PC-3 (cell line): ENCODE data around the gene SLC38A8. TPM values are rescaled to one million over a fixed set of nuclear protein-coding genes. Genes with fewer than 3 reads are reported as not detected.

Experiments used
- ATAC-seq: fragments of 200-7000 bp; cut with Tn5 transposase; 2 replicates; pipeline ENCODE4 v1.9.1; 2020; ENCODE audit warnings: mild to moderate bottlenecking, moderate library complexity
- BruUV-seq: library from RNA; stranded (reverse); fragments of 400-500 nt; replicated peaks from 2 replicates; lab custom pipeline; 2021; lab: Mats Ljungman, UMichigan
- CTCF ChIA-PET: fragments of 300-600 bp; sonication (Branson Sonifier 250); formaldehyde crosslinking; loops from one replicate; lab custom pipeline; 2022; ENCODE audit warnings: antibody characterized with exemption; lab: Charles Lee
- POLR2A ChIA-PET: fragments of 300-600 bp; sonication (Branson Sonifier 250); formaldehyde crosslinking; loops from one replicate; lab custom pipeline; 2022; ENCODE audit warnings: antibody characterized with exemption; ENCODE audit not compliant: unreplicated experiment; lab: Charles Lee
- DNase-seq: peaks from one replicate; pipeline ENCODE4 v3.0.0-alpha.2; 2015
- H2AFZ ChIP-seq: fragments of 300-600 bp; sonication (generic); 2 replicates; pipeline ENCODE4 v1.6.0; 2016; ENCODE audit warnings: antibody characterized with exemption, low read length
- H3F3A ChIP-seq: fragments of 300-600 bp; sonication (generic); one replicate; pipeline ENCODE4 v1.6.0; 2017; ENCODE audit warnings: antibody characterized with exemption, low read length, control low read depth, mild to moderate bottlenecking; ENCODE audit not compliant: unreplicated experiment
- H3K27ac ChIP-seq: fragments of 300-600 bp; sonication (generic); 2 replicates; pipeline ENCODE4 v1.5.1; 2016; ENCODE audit warnings: mild to moderate bottlenecking, low read length
- H3K27me3 ChIP-seq: fragments of 300-600 bp; sonication (generic); 2 replicates; pipeline ENCODE4 v1.6.1; 2016; ENCODE audit warnings: low read length, mixed read lengths
- H3K36me3 ChIP-seq: fragments of 300-600 bp; sonication (generic); 2 replicates; pipeline ENCODE4 v1.6.1; 2016; ENCODE audit warnings: low read depth, mixed run types, low read length, mixed read lengths
- H3K4me1 ChIP-seq: fragments of 300-600 bp; sonication (generic); 2 replicates; pipeline ENCODE4 v1.5.1; 2016; ENCODE audit warnings: low read length; ENCODE audit not compliant: insufficient read depth
- H3K4me2 ChIP-seq: fragments of 300-600 bp; sonication (generic); 2 replicates; pipeline ENCODE4 v1.6.0; 2016; ENCODE audit warnings: low read length
- H3K4me3 ChIP-seq: fragments of 300-600 bp; sonication (generic); 2 replicates; pipeline ENCODE4 v1.5.1; 2016; ENCODE audit warnings: mild to moderate bottlenecking, low read length, mixed read lengths
- H3K79me2 ChIP-seq: fragments of 300-600 bp; sonication (generic); 2 replicates; pipeline ENCODE4 v1.6.1; 2017; ENCODE audit warnings: low read length, mixed read lengths
- H3K9ac ChIP-seq: fragments of 300-600 bp; sonication (generic); 2 replicates; pipeline ENCODE4 v1.6.0; 2016; ENCODE audit warnings: mild to moderate bottlenecking, low read length
- H3K9me2 ChIP-seq: fragments of 300-600 bp; sonication (generic); replicated peaks from 2 replicates; pipeline ENCODE4 v1.6.1; 2016; ENCODE audit warnings: mixed run types, low read length, mixed read lengths
- H3K9me3 ChIP-seq: fragments of 300-600 bp; sonication (generic); 2 replicates; pipeline ENCODE4 v1.6.1; 2016; ENCODE audit warnings: low read length, mixed read lengths
- H4K20me1 ChIP-seq: fragments of 300-600 bp; sonication (generic); 2 replicates; pipeline ENCODE4 v1.6.1; 2016; ENCODE audit warnings: low read length, mixed read lengths
- EZH2 ChIP-seq: fragments of 300-600 bp; sonication (generic); IDR thresholded peaks from one replicate; pipeline ENCODE4 v1.6.1; 2017; ENCODE audit warnings: antibody characterized with exemption, mild to moderate bottlenecking, low read length; ENCODE audit not compliant: unreplicated experiment
- EZH2phosphoT487 ChIP-seq: fragments of 300-600 bp; sonication (generic); IDR thresholded peaks from 2 replicates; pipeline ENCODE4 v1.6.1; 2018; ENCODE audit warnings: mild to moderate bottlenecking, antibody characterized with exemption, low read length, borderline replicate concordance
- intact Hi-C: fragments of 100-400 bp; cut with micrococcal nuclease; formaldehyde crosslinking; loops from 2 replicates; pipeline ENCODE4 v1.9.0; 2023
- total RNA-seq: library from RNA; depleted of rRNA; stranded (reverse); fragments of >200 nt; gene quantifications from 2 replicates; pipeline ENCODE4 v1.2.3, GENCODE V29; 2014
- TF ChIP-seq, protein P1 (sequence below): fragments of 300-600 bp; sonication (generic); conservative IDR thresholded peaks from 2 replicates; pipeline ENCODE4 v1.5.1; 2017; ENCODE audit warnings: antibody characterized with exemption, low read depth, mild to moderate bottlenecking, low read length

The SLC38A8 gene
- total RNA-seq, 1 experiment from 2014 or later: not detected

DNA sequence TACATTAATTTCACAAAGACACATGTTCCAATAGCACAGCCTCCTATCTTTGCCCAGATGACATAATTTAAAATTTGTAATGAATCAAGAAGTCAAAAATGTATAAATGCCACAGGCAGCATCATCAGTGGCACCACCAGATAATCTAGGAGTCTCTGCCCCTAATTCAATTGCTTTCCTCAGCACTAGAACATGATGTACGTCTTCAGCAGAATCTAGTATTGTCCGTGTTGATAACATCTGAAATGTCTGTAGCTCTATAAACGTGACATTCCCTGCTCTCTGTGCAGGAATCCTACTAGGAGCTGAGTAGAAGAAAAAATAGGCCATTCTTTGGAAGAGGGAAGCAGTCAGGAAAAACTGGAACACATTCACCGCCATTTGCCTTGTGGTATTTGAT is 21.4 kb upstream of the SLC38A8 start:
- H3K27ac ChIP-seq: no peak overlapping the region
- H3K4me1 ChIP-seq: no peaks in the 10 kb centered on the region
- CTCF ChIA-PET: interaction anchor here (0.5 kb wide), 1 partner anchor 50 kb away, joined by 7 read pairs; no protein-coding TSS in a partner anchor
- peaks cover 20% of the 10 kb centered on the region; the same call in 1 of the 2 replicates for H3K36me3 ChIP-seq
- no peak for DNase-seq
- H2AFZ ChIP-seq: no peak overlapping the region
- no peaks in the 10 kb centered on the region for H3K9me3 ChIP-seq
- no peak for ATAC-seq
- POLR2A ChIA-PET: no interaction called here
- no peaks in the 10 kb centered on the region for H3K9me2 ChIP-seq
- H3K79me2 ChIP-seq: no peaks in the 10 kb centered on the region
- no peak for TF ChIP-seq EZH2
- TF ChIP-seq EZH2phosphoT487: no peak
- TF ChIP-seq, protein P1, sequence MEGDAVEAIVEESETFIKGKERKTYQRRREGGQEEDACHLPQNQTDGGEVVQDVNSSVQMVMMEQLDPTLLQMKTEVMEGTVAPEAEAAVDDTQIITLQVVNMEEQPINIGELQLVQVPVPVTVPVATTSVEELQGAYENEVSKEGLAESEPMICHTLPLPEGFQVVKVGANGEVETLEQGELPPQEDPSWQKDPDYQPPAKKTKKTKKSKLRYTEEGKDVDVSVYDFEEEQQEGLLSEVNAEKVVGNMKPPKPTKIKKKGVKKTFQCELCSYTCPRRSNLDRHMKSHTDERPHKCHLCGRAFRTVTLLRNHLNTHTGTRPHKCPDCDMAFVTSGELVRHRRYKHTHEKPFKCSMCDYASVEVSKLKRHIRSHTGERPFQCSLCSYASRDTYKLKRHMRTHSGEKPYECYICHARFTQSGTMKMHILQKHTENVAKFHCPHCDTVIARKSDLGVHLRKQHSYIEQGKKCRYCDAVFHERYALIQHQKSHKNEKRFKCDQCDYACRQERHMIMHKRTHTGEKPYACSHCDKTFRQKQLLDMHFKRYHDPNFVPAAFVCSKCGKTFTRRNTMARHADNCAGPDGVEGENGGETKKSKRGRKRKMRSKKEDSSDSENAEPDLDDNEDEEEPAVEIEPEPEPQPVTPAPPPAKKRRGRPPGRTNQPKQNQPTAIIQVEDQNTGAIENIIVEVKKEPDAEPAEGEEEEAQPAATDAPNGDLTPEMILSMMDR: no peak
- intact Hi-C loops: loop anchor here (5.0 kb wide), 1 partner anchor 107 kb away; no protein-coding TSS in a partner anchor
- H3K9ac ChIP-seq: no peak overlapping the region
- no peak overlapping the region for H3K4me3 ChIP-seq
- no peaks in the 10 kb centered on the region for H4K20me1 ChIP-seq
- H3K4me2 ChIP-seq: no peak overlapping the region
- H3F3A ChIP-seq: no peaks in the 10 kb centered on the region
- BruUV-seq: no TSS peak
- H3K27me3 ChIP-seq: no peaks in the 10 kb centered on the region

DNA sequence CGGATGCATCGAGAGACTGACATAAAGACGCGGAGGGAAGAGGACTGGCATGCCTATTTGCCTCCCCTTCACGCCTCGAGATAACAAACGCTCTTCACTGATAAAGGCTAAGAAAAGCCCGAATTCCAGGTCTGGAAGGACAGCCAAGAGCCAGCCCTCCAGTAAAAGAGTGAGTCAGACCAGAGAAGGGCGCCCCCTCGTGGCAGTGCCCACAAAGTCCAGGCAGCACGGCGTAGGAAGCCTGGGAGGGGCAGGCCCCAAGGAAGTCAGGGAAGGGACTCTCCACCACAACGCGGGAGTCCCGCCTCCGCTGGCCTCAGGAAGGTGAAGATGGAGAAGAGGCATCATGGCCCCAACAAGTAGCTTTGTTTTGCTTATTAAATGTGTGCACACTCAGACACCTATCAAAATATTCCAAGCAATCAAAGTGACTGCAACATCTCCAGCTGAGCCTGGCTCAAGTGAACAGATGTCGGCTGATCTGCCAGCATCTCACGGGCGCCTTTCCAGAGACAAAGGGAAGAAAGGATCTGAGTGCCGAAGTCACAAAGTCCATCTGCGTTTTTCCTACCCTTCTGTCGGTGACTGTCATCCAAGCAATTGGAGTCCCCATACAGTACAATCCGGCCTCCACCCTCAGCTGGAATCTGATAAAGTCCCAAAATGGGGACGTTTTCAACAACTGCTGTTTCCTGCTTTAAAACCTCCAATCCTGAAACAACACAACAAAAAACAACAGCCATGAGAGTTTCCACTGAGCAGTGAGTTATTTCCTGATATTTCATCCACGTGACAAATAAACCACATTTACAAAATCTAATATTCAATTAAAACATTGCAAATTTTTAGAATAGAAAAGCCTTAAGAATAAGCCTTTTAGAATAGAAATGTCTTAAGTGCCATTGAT is 20.4 kb upstream of the SLC38A8 start:
- H3K36me3 ChIP-seq: peaks cover 20% of the 10 kb centered on the region; the same call in 1 of the 2 replicates
- H3K27ac ChIP-seq: no peak overlapping the region
- no peaks in the 10 kb centered on the region for H3K9me2 ChIP-seq
- no peaks in the 10 kb centered on the region for H3K27me3 ChIP-seq
- intact Hi-C loops: loop anchor here (5.0 kb wide), 1 partner anchor 106 kb away; no protein-coding TSS in a partner anchor
- ATAC-seq (peak; percentile 96), DNase-seq (peak; percentile 69)
- H3F3A ChIP-seq: no peaks in the 10 kb centered on the region
- H3K79me2 ChIP-seq: no peaks in the 10 kb centered on the region
- TF ChIP-seq EZH2phosphoT487 (no peak), EZH2 (no peak)
- TF ChIP-seq, protein P1: peak; percentile 86
- ChIA-PET POLR2A (no interaction called here), CTCF (no interaction called here)
- H4K20me1 ChIP-seq: no peaks in the 10 kb centered on the region
- no peaks in the 10 kb centered on the region for H3K4me1 ChIP-seq
- H3K9me3 ChIP-seq: no peaks in the 10 kb centered on the region
- no peak overlapping the region for H3K4me2 ChIP-seq
- no peak overlapping the region for H3K4me3 ChIP-seq
- no peak overlapping the region for H2AFZ ChIP-seq
- no peak overlapping the region for H3K9ac ChIP-seq
- no TSS peak for BruUV-seq
